ENCODE measurements around the gene ZC3H15. TPM values are rescaled to one million over a fixed set of nuclear protein-coding genes. Genes with fewer than 3 reads are reported as not detected.

ZC3H15 gene
- total RNA-seq, 1 donor from 2014 or later: 67.9 TPM

DNA sequence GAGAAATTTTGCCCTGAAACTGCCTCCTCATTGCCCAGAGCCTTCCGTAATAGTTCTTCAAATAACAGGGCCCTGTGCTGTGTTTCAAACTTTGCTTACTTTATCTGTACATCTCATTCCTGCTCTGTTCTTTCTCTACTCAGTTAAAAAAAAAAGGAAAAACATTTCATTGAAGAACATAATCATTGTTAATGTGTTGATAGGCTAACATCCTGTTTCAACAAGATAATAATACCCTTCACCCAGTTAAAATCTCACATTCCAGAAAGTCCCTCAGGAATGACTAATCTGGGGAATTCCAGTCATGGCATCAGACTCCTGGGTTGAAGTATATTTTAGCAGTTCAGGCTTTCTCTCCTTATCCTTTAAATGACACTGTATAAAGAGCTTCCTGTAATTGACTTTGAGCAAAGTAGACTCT, 58.2 kb downstream of the ZC3H15 start:
- DNase-seq: no peak

DNA sequence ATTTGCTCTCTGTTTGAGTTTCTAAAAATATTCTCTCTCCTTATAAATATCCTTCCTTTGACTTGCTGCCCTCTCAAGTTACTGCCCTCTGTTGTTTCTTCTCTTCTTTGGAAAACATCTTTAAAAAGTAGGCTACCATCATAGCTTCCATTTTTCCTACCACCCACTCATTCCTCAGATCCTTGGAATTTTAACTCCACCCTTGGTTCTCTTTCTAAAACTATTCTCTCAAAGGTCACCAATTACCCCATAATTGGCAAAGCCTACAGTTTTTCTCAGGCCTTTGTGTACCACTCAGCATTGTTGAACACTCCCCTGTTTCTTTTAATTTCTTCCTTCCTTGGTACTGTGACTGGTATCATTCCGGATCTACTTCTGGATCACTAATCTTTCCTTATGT, 60.8 kb downstream of the ZC3H15 start:
- DNase-seq: no peak

DNA sequence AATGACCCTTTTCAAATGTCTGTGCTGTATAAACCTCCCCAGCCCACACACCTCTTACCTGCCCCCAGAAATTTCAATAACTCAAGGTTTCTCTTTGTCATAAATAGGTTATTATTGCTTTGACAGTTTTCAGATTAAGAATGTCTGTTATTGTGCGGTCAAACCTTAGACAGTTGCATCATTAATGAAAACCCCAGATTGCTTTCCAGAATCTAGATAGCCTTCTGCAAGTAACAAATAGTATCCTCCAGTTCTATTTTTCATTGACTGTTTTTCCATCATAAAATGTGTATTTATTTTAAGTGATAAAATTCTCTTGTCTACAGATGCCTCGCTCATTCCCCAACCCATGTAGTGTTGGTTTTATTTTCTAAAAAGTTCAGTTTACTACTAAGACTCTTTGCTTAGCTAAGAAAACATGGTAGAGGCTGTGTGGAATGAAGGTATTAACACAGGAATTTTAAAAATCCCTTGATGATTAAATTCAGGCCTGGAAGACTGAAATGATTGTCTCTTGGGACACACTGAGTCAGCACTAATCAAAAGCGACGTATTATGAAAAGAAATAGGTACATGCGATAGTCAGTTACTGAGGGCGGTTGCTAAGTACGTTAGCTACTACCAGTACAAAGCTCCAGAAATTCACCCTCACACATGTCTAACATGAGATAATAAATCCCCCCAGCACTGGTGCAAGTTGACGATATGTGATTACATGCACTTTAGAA, 65.4 kb downstream of the ZC3H15 start:
- DNase-seq: no peak

DNA sequence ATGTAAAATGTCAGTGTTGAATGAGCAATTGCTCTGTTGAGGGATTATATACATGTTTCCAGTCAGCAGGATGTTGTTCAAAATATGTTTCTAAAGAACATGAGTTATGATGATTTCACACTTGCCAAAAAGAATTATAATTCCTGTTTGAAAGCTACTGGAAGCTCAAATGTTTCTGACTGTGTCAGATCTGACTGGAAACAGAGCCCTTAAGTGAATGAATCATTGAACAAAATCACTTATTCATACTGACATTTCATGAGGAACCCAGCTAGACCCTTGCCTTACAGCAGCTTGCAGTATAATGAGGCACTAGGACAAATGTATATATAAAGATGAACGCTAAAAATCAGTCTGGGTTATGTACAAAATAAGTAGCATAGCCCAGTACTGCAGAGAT, 68.4 kb downstream of the ZC3H15 start:
- DNase-seq: no peak

DNA sequence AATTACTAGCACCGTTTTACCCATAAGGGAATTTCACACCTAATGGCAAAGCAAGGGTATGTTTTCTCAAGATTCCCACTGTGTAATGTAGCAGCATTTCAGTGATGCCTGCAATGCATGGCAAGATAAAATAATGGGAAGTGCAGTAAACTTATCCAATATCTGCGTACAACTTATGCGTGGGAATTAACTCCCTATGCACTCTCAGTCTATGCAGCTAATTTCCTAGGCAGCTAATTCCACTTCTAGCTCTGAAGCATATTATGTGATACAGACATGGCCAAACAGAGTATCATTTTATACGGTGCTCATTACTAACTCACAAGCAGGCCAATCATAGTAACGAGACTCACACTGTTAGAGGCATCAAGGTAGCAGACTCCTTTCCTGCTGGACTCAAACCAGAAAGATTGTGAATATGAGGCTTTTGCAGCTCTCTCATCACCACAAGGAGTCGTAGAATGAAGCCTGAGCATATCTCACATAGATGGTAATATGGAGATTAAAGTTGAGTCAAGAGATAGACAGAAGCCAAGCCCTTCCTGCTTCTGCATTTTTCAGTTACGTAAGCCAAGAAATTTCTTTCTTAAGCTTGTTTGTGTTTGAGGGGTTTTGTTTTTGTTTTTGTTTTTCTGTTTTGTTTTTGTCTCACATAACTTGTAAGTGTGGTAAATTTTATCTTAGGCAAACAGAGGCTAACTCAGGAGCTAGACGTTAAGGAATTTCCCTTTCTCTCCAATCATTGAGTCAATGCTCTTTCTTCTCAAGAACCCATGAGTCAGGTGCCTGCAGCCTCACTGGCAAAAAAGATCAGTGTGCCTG, 69.0 kb downstream of the ZC3H15 start:
- no peak for DNase-seq

DNA sequence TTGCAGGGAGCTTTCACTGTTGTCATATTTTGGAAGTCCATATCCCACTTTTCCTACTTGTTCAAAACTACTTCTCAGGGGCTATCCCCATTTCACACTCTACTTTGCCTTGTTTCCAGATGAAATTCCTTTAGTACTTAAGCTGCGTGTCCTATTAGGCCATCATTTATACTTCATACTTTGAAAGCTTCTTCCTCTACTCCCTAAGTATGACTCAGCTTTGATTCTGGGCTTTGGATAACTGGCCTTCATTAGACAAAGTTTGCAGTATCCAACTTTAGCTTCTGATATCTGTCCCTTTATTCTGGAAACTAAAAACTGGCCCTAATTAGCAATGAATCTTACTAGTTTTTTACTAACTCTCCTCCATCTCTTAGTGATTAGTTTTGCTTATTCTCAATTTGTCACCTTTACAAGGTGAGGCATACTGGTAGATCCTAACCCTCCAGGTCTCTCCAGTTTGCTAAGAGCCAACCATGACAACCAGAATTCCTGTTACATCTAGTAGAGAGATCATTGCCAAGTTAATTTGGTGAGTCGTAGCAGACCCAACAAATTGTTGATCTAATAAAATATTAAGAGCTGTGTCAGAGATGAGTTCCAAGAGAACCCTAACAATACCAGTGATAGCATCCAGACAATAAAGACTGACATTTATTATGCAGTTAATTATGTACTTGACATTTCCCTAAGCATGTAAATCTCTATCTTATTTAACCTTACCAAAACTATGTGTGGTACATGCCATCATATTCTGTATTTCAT, 72.6 kb downstream of the ZC3H15 start:
- DNase-seq: no peak

Other genes with a start within 250 kb of the ZC3H15 start
- 117 TPM for gene ITGAV, start 103.8 kb downstream of the ZC3H15 start, total RNA-seq
- gene FAM171B, start 207.8 kb downstream of the ZC3H15 start, total RNA-seq: 29.2 TPM

All from tongue (tissue), 2 donors.